Measurements from ENCODE around the gene CD2.
A peak's percentile ranks its signal among the peaks of the same experiment; 100 is the strongest.

Gene CD2

GRCh38 chr1:116754198-116754977 lies at the start of gene CD2:
Gene CD2 (plus strand): TSS chr1:116754430. CDS start chr1:116754493, 63 bp downstream.
- peak in 2 of 4 experiments; percentile 36 to 37 for DNase-seq

GRCh38 chr1:116706123-116706522 lies 48.1 kb upstream of the CD2 start:
- DNase-seq, result no peak

GRCh38 chr1:116706841-116707240 lies 47.4 kb upstream of the CD2 start:
- no peak for DNase-seq

- DNase-seq, result no peak
Measured at GRCh38 chr1:116708255-116708900, 45.9 kb upstream of the CD2 start.

- no peak for DNase-seq
Measured at GRCh38 chr1:116709666-116710167, 44.5 kb upstream of the CD2 start.

GRCh38 chr1:116710420-116711262 lies 43.6 kb upstream of the CD2 start:
- DNase-seq, result no peak

- DNase-seq, result no peak
Measured at GRCh38 chr1:116711263-116711840, 42.9 kb upstream of the CD2 start.

GRCh38 chr1:116712510-116712909 lies 41.7 kb upstream of the CD2 start:
- no peak for DNase-seq

- no peak for DNase-seq
Measured at GRCh38 chr1:116713474-116713873, 40.8 kb upstream of the CD2 start.

- no peak for DNase-seq
Measured at GRCh38 chr1:116716391-116716790, 37.8 kb upstream of the CD2 start.

- no peak for DNase-seq
Measured at GRCh38 chr1:116717318-116717717, 36.9 kb upstream of the CD2 start.

- no peak for DNase-seq
Measured at GRCh38 chr1:116720364-116721038, 33.7 kb upstream of the CD2 start.

GRCh38 chr1:116721039-116721405 lies 33.2 kb upstream of the CD2 start:
- no peak for DNase-seq

- no peak for DNase-seq
Measured at GRCh38 chr1:116721451-116722007, 32.7 kb upstream of the CD2 start.

GRCh38 chr1:116722016-116722838 lies 32.0 kb upstream of the CD2 start:
- no peak for DNase-seq

- peak; percentile 18 to 61 (median 47) for DNase-seq
Measured at GRCh38 chr1:116724765-116725375, 29.4 kb upstream of the CD2 start.

GRCh38 chr1:116725798-116726197 lies 28.4 kb upstream of the CD2 start:
- no peak for DNase-seq

- no peak for DNase-seq
Measured at GRCh38 chr1:116726872-116727820, 27.1 kb upstream of the CD2 start.

- no peak for DNase-seq
Measured at GRCh38 chr1:116731439-116731838, 22.8 kb upstream of the CD2 start.
